ENCODE measurements around the gene MYO18B. TPM values are rescaled to one million over a fixed set of nuclear protein-coding genes. Genes with fewer than 3 reads are reported as not detected.

MYO18B gene
- total and polyA plus RNA-seq, 2 experiments from 2014 or later: 35.6 to 178 TPM

DNA sequence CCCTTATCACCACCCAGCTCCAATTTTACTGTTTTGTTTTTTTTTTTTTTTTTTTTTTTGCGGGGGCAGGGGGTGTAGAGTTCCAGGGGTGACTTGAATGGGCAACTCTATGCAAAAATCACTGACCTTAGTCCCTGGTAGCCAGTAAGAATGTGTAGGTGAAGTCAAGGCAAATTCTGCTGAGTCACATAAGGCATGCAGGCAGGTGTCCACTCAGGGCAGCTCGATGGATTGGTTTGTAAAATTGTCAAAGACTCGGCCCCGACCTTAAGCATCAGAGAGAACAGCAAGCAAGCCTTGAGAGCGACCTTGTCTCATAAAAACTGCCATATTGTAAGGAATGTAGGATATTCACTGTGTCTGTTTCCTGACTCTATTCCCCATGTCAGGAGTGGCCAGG, 275.9 kb downstream of the MYO18B start:
- Histone ChIP-seq H3K27ac (no peak overlapping the region), H3K27me3 (no peaks in the 10 kb centered on the region), H3K36me3 (peaks cover 17% of the 10 kb centered on the region), H3K4me1 (ENCODE audit: low read depth) (no peaks in the 10 kb centered on the region), H3K9me3 (ENCODE audit: low read depth) (no peaks in the 10 kb centered on the region), H3K4me3 (no peak overlapping the region)
- no peak for DNase-seq (ENCODE audit: low read depth in 1 of 2, low spot score in 1 of 2)
- TF ChIP-seq, protein P1, sequence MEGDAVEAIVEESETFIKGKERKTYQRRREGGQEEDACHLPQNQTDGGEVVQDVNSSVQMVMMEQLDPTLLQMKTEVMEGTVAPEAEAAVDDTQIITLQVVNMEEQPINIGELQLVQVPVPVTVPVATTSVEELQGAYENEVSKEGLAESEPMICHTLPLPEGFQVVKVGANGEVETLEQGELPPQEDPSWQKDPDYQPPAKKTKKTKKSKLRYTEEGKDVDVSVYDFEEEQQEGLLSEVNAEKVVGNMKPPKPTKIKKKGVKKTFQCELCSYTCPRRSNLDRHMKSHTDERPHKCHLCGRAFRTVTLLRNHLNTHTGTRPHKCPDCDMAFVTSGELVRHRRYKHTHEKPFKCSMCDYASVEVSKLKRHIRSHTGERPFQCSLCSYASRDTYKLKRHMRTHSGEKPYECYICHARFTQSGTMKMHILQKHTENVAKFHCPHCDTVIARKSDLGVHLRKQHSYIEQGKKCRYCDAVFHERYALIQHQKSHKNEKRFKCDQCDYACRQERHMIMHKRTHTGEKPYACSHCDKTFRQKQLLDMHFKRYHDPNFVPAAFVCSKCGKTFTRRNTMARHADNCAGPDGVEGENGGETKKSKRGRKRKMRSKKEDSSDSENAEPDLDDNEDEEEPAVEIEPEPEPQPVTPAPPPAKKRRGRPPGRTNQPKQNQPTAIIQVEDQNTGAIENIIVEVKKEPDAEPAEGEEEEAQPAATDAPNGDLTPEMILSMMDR (IDR thresholded peaks at IDR 0.05; ENCODE audit: low read depth, low read length): no peak

DNA sequence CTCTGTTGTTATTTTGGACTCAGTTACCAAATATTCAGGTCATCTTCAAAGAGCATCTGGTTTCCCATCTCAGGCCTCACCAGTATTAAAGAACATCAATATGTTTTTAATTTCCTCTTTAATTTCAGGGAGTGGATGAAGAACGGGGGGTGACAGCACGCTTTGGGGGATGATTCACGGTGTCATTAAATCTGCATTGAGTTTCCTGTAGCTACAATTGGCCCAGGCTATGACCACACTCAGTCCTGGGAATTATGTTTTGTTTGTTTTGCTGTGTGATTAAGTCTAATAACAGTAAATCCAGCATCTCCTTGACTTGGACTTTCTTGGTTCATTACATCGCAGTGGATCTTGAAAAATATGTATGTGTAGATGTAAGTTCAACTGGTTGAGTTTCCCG, 277.6 kb downstream of the MYO18B start:
- H3K4me1 ChIP-seq (ENCODE audit: low read depth): no peaks in the 10 kb centered on the region
- H3K36me3 ChIP-seq: peaks cover 19% of the 10 kb centered on the region
- TF ChIP-seq, protein P1 (IDR thresholded peaks at IDR 0.05; ENCODE audit: low read depth, low read length): no peak
- no peaks in the 10 kb centered on the region for H3K9me3 ChIP-seq (ENCODE audit: low read depth)
- no peak for DNase-seq (ENCODE audit: low read depth in 1 of 2, low spot score in 1 of 2)
- no peak overlapping the region for H3K4me3 ChIP-seq
- H3K27ac ChIP-seq: no peak overlapping the region
- no peaks in the 10 kb centered on the region for H3K27me3 ChIP-seq

DNA sequence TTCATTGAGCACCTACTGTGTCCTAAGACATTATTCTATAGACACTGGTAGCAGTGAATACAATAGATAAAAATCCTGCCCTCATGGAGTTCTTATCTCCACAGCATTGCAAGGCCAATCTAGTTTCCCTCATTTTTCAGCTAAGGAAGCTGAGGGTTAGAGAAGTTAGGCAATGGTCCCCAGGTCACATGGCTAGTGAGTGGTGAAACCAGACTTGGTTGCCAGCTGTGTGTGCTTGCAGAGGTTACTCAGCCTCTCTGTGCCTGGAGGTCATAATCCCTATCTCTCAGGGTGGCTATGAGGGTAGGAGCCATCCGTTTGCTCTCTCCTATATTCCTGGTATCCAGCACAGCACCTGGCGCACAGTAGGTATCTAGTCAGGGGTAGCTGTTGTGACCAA, 279.5 kb downstream of the MYO18B start:
- Histone ChIP-seq H3K9me3 (ENCODE audit: low read depth) (no peaks in the 10 kb centered on the region), H3K4me1 (ENCODE audit: low read depth) (no peaks in the 10 kb centered on the region), H3K4me3 (no peak overlapping the region), H3K36me3 (peaks cover 15% of the 10 kb centered on the region), H3K27ac (no peak overlapping the region), H3K27me3 (no peaks in the 10 kb centered on the region)
- no peak for DNase-seq (ENCODE audit: low read depth in 1 of 2, low spot score in 1 of 2)
- TF ChIP-seq, protein P1 (IDR thresholded peaks at IDR 0.05; ENCODE audit: low read depth, low read length): no peak

DNA sequence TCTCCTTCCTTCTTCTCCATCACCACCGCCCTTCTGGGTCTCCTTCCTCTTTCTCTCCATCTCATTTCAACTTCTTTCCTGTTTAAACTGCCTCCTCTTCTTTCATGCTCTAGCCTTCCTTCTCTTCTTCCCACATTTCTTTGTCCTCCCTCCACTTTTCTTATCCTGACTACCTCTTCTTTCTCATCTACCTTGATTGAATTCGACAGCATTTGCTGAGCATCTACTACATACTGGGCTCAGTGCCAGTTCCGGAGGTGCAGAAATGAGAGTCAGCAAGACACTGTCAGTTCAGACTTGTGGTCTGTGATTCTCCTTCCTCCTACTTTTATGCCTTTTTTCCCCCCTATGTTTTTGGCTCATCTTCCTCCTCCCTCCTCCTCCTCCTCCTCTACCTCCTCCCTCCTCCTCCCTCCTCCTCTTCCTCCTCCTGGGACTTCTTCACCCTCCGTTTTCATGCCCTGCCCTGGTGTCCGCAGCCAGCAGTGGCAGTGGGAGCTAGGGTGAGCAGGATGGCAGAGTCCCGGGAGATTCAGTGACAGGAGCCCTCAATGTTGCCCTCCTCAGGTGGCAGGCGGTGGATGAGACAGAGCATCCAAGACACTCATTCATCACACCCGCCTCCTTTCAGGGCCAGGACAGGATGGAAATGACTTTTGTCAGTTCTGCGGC, 281.3 kb downstream of the MYO18B start:
- H3K4me1 ChIP-seq (ENCODE audit: low read depth): no peaks in the 10 kb centered on the region
- H3K36me3 ChIP-seq: peaks cover 17% of the 10 kb centered on the region
- TF ChIP-seq, protein P1 (IDR thresholded peaks at IDR 0.05; ENCODE audit: low read depth, low read length): no peak
- H3K27ac ChIP-seq: no peak overlapping the region
- H3K4me3 ChIP-seq: no peak overlapping the region
- H3K9me3 ChIP-seq (ENCODE audit: low read depth): no peaks in the 10 kb centered on the region
- no peaks in the 10 kb centered on the region for H3K27me3 ChIP-seq
- no peak for DNase-seq (ENCODE audit: low read depth in 1 of 2, low spot score in 1 of 2)

DNA sequence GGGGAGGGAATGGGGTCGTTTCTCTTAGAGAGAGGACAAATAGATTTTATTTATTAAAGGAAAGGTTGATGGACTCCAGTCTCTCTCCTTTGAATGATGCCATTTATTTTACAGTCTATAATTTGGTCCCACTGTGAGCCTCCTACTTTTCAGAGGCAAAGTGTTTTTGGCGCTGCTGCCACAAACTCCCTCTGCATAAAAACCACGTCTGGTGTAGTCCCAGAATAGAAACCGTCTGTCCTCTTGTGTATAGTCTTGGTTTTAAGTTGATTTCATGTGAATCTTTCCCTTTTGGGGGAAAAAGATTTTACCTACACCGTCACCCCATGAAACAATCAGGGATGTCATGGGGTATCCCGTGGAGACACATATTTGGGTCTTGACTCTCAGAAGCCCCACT, 283.6 kb downstream of the MYO18B start:
- no peaks in the 10 kb centered on the region for H3K9me3 ChIP-seq (ENCODE audit: low read depth)
- no peak overlapping the region for H3K27ac ChIP-seq
- no peaks in the 10 kb centered on the region for H3K27me3 ChIP-seq
- H3K36me3 ChIP-seq: peaks cover 21% of the 10 kb centered on the region
- H3K4me1 ChIP-seq (ENCODE audit: low read depth): no peaks in the 10 kb centered on the region
- DNase-seq (ENCODE audit: low read depth in 1 of 2, low spot score in 1 of 2): no peak
- no peak overlapping the region for H3K4me3 ChIP-seq
- TF ChIP-seq, protein P1 (IDR thresholded peaks at IDR 0.05; ENCODE audit: low read depth, low read length): no peak

Data from cardiac muscle cell (in vitro differentiated cells and primary cell).